GM11168 (cell line): ENCODE data around the gene EP400.

Source experiments
- in situ Hi-C: fragments of 300-500 bp; cut with MboI; formaldehyde crosslinking; loops from one replicate; pipeline ENCODE4 v1.12.0; 2022; ENCODE audit warnings: low sequenced_read_pairs; ENCODE audit not compliant: unreplicated experiment

The EP400 gene

GRCh38 chr12:132061641-132062430 is 112.1 kb downstream of the EP400 start:
- in situ Hi-C loops, result no loop called here

GRCh38 chr12:132062481-132062880 is 112.7 kb downstream of the EP400 start:
- in situ Hi-C loops, result no loop called here

DNA sequence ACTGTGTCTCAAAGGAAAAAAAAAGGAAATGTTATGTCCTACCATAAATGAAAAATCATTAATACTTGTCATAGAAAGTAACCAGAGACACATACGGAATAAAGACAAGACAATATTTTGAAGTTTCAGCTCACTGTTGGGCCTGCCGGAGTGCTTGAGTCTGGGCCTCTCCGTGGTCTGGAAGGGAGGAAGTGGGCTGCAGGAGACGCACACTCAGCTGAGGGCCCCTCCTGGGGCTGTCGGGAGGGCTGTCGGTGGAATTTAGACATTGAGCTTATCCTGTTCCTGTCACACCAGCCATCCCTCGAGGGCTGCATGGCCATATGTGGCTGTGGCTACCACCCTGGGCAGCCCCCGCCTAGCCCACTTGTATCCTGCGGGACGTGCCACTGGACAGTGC is 113.7 kb downstream of the EP400 start:
- in situ Hi-C loops, result no loop called here

DNA sequence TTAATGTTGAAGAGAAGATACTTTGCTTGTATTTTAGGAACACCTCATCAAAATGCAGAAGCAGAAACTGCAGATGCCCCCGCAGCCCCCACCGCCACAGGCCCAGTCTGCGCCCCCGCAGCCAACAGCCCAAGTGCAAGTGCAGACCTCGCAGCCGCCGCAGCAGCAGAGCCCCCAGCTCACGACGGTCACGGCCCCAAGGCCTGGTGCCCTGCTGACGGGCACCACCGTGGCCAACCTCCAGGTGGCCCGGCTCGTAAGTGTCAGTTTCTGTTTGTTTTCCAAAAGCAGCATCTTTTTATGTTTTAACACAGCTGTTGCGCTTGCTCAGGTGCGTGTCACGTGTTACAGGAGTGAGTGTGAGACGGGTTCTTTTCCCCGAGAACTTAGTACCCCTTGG is 114.9 kb downstream of the EP400 start:
- in situ Hi-C loops, result no loop called here

GRCh38 chr12:132065203-132065602 is 115.5 kb downstream of the EP400 start:
- in situ Hi-C loops, result no loop called here

DNA sequence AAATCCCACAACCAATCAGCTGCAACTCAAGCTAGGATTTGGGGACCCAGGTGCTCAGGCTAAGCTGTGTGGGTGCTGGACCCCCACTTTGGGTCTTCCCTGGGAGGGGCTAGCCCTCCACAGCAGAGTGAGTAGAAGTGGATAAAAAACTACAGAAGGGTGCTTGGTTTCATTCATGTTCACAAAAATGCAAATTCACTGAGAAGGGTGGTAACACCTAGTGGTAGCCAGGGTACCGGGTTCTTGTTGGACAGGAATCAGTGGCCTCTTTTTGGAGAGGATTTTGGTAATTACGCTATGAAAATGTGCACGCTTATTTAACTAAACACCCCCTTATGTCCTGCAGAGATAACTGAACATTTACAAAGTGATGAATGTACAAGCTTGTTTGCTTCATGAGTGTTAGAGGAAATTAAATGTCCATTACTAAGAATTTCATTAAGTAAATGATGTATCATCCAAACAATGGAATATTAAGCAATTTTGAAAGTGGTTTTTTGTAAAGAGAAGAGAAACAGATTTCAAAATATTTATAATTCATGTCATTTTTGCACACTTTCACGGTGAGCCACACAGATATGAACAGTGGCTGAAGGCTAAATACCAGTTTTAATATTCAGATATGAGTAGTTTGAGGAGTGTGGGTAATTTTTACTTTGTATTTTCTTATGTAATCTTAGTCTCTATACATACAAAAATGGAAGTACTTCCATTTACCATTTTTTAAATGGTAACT is 116.0 kb downstream of the EP400 start:
- in situ Hi-C loops, result no loop called here

- in situ Hi-C loops, result no loop called here
Observed at GRCh38 chr12:132066345-132066685, 116.6 kb downstream of the EP400 start.

DNA sequence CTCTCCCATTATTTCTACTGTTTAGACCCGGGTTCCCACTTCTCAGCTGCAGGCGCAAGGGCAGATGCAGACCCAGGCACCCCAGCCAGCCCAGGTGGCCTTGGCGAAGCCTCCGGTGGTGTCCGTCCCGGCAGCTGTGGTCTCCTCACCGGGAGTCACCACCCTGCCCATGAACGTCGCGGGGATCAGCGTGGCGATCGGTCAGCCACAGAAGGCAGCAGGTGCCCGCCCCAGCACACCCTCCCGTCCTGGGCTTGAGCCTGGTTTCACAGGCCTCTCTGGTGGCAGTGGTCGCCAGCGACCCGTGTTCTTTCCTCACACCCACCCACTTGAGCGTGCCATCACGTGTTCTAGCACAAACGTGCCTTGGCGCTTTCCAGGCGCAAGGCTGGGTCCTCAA is 117.0 kb downstream of the EP400 start:
- in situ Hi-C loops, result no loop called here

GRCh38 chr12:132067182-132067581 is 117.4 kb downstream of the EP400 start:
- in situ Hi-C loops, result no loop called here

GRCh38 chr12:132068250-132068649 is 118.5 kb downstream of the EP400 start:
- in situ Hi-C loops, result no loop called here

GRCh38 chr12:132069336-132069985 is 119.7 kb downstream of the EP400 start:
- in situ Hi-C loops, result no loop called here

GRCh38 chr12:132070298-132070697 is 120.6 kb downstream of the EP400 start:
- in situ Hi-C loops, result no loop called here

DNA sequence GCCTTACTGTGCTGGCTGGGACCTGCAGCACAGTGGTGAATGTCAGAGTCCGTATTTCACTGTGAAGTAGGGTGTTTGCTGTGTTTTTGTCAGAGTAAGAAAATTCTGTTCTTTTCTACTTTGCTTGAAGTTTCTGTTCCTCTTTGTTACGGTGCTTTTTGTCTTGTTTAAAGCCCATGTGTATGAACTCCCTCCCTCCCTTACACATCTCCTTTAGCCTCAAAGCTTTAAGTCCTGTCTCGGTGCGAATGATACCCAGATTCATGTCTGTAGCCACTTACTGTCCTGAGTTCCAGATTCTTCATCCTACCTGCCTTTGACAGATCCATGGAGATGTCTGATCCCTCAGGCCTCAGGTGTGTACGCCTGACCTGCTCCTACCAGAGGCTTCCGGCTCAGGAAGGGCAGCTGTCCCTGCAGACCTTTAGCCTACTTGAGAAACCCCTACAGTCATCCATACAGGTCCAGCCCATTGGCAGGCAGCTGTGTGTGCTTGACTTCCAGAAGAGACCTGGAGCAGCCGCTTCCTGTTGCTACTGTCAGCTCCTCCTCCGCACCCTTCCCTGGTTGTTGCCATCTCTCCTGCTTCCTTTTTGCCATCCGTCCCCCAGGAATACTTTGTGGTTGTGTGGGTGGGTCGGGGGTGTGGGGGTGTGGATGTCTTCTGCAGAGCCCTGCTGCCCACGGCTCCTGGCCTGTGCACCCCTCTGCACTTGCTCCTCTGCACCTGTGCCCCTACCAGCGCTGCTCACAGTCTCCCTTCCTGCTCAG is 121.5 kb downstream of the EP400 start:
- in situ Hi-C loops, result no loop called here

- in situ Hi-C loops, result no loop called here
Observed at GRCh38 chr12:132071830-132072384, 122.2 kb downstream of the EP400 start.

DNA sequence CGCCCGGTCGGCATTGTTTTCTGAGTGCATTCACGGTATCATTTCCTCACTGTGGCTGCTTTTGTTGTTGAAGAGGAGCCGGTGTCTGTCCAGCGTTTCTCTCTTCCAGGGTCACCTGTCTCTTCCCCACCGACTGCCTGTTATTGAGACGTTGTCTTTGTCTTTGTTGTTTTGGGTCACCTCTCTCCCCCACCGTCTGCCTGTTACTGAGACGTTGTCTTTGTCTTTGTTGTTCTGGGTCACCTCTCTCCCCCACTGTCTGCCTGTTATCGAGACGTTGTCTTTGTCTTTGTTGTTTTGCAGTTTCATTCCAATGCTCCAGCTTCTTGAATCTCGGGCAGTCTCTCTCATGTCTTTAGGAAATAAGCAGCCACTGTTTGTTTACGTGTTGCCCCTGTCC is 124.5 kb downstream of the EP400 start:
- in situ Hi-C loops, result no loop called here

DNA sequence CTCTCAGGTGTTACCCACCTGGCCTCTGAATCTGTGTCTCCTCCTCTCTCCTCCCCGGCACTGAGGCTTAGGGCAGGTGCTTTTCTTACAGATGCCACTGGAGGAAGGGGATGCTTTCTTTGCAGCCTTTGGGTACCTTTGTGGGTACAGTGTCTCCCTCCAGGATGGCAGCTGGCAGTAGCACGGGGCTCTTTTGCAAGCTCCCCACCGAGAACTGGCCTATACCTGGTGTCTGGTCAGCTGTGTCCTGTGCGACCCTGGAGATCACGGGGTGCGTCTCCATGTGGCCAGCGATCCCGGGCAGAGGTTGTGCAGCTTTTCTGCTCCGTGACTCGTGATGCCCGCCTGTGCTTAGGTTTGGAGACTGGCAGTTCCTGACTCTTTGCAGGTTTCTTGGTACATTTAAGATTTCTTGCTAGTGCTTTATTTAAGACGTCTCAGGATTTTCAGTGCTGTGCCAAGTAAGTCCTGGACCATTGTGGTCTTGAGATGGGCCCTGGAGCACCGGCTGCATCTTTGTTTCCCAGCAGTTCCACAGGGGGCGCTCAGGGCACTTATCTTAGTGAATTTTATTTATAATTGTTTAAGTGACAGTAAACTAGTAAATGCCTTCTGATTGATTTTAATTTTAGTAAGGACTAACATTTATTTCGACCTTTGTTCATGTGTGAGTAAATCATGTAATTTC is 125.4 kb downstream of the EP400 start:
- in situ Hi-C loops, result no loop called here

GRCh38 chr12:132075714-132076553 is 126.2 kb downstream of the EP400 start:
- in situ Hi-C loops, result no loop called here

- in situ Hi-C loops, result no loop called here
Observed at GRCh38 chr12:132076711-132077110, 127.0 kb downstream of the EP400 start.
